ENCODE results near the gene HRK. TPM values are rescaled to one million over a fixed set of nuclear protein-coding genes. Genes with fewer than 3 reads are reported as not detected.

Gene HRK
- total and polyA plus RNA-seq, 2 of the 13 experiments (the other 11 are each of a cell fraction or from before 2014, with no cell fraction given), result 0.02 TPM; not detected in 1

GRCh38 chr12:116853507-116853906 is 27.7 kb downstream of the HRK start:
- no peak for DNase-seq (ENCODE audit: low spot score)
- Histone ChIP-seq H3K4me3 (replicated peaks in 1 of 3; ENCODE audit: insufficient read depth in 1 of 3, low read depth in 2 of 3, low read length in 3 of 3) (no peak overlapping the region), H3K27ac (ENCODE audit: extremely low read length, insufficient read depth, low read length) (no peak overlapping the region), H4K20me1 (ENCODE audit: insufficient read depth, low read length) (no peaks in the 10 kb centered on the region), H3K9me3 (ENCODE audit: low read length) (no peaks in the 10 kb centered on the region), H3K4me1 (ENCODE audit: insufficient read depth, low read length) (no peaks in the 10 kb centered on the region), H3K27me3 (ENCODE audit: control insufficient read depth in 1 of 2, insufficient read depth in 2 of 2, low read length in 2 of 2) (0 out of 5 replicates have a peak, but pooled peaks cover 0 to 2% of the 10 kb centered on the region in 2 experiments), H3K36me3 (replicated peaks in 1 of 2; ENCODE audit: control insufficient read depth in 1 of 2, insufficient read depth in 2 of 2, low read length in 2 of 2) (no peaks in the 10 kb centered on the region), H3K79me2 (ENCODE audit: insufficient read depth, low read length) (no peaks in the 10 kb centered on the region), H3K4me2 (ENCODE audit: low read depth, low read length) (no peak overlapping the region), H2AFZ (ENCODE audit: low read length) (no peak overlapping the region), H3K9ac (ENCODE audit: insufficient read depth, low read depth, low read length) (no peak overlapping the region)
- ATAC-seq, result no peak
- BruUV-seq (replicated peaks), result no TSS peak
- FAIRE-seq, result no peak
- in situ Hi-C loops (cut with HindIII; ENCODE audit: extremely low pct_ligation_motif_present, low pct_unique_long_range_greater_than_20kb) (no loop called here), intact Hi-C loops (cut with micrococcal nuclease; ENCODE audit: unreplicated experiment) (no loop called here)
- ChIA-PET CTCF (ENCODE audit: low intra/inter-chr PET ratio, low total read pairs) (no interaction called here), POLR2A (no interaction called here)
- no peak for TF ChIP-seq ZC3H4 (CRISPR knock-in tag; IDR thresholded peaks at IDR 0.05; ENCODE audit: borderline replicate concordance)
- no peak for TF ChIP-seq GMEB2 (CRISPR knock-in tag; IDR thresholded peaks at IDR 0.05; ENCODE audit: low read depth)
- no peak for TF ChIP-seq ZEB1 (IDR thresholded peaks at IDR 0.05; ENCODE audit: insufficient replicate concordance, low read depth)
- TF ChIP-seq ZNF878 (CRISPR knock-in tag; IDR thresholded peaks at IDR 0.05), result no peak
- TF ChIP-seq FOXO4 (CRISPR knock-in tag; conservative IDR thresholded peaks at IDR 0.05), result no peak
- TF ChIP-seq ZNF432 (CRISPR knock-in tag; IDR thresholded peaks at IDR 0.05; ENCODE audit: borderline replicate concordance), result no peak
- TF ChIP-seq ATF1 (CRISPR knock-in tag; IDR thresholded peaks at IDR 0.05), result no peak
- TF ChIP-seq BCL6 (CRISPR knock-in tag; IDR thresholded peaks at IDR 0.05), result no peak
- TF ChIP-seq LRRFIP1 (CRISPR knock-in tag; conservative IDR thresholded peaks at IDR 0.05), result no peak
- TF ChIP-seq SMARCC2 (IDR thresholded peaks at IDR 0.05), result no peak
- 73% methylated on average over 5 of the region's 5 CpGs for WGBS (ENCODE audit: low lambda C conversion rate)
